GM18520 (cell line): Measurements from ENCODE around the gene SLC41A2.
"Not testable (repeated sequence)": the region's sequence is repeated elsewhere in the genome, so short reads cannot be mapped to it uniquely, and the experiment has no call there.

Experiments
- ATAC-seq: cut with Tn5 transposase; IDR thresholded peaks from one replicate; pipeline ENCODE4 v1.9.1; 2021; ENCODE audit not compliant: unreplicated experiment

SLC41A2 gene

DNA sequence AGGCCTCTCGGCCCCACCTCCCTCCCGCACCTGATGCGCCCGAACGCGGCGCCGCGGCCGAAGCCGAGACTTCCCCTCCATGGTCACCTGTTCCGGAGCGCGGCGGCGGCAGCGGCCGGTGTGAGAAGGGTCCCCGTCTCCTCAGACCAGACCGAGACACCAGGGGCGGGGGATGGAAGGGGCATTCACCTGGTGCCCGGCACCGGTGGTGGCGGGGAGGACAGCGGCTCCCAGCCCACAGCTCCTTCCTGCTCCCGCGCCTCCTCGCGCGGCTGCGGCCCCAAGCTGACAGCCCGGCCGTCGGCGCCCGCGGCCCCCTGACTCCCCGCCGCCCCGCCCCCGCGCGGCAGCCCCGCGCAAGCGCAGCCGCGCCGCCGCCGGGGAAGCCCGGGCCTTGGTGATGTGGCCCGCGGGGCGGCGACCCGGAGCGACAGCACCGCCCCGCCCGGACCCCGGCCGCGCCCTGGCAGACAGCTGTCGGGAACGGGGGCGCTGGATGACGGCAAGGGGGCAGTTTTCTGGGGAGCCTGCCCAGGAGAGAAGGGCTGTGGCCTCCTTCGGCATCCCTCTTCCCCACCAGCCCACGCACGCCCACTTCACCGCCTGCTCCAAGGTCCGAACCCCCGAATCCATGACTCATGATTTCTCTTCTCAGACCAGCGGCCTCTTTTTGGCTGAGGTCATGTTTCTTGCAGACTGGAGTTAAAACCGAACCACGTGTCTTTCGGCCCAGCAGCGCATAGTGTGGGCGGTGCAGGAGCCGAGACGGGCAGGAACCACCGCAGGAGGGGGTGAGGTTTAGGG is at the start of gene SLC41A2:
TSS of gene SLC41A2 (minus strand) at position 290 of the 804 bp plus-strand sequence. CDS start 29,763 bp downstream, outside the sequence.
- peak; percentile 57 for ATAC-seq

GRCh38 chr12:105001476-105001875 is 43.4 kb upstream of the SLC41A2 start:
- no peak for ATAC-seq

GRCh38 chr12:104999347-104999685 is 41.2 kb upstream of the SLC41A2 start:
- no peak for ATAC-seq

- ATAC-seq: no peak
Measured at GRCh38 chr12:104998423-104999346, 40.6 kb upstream of the SLC41A2 start.

DNA sequence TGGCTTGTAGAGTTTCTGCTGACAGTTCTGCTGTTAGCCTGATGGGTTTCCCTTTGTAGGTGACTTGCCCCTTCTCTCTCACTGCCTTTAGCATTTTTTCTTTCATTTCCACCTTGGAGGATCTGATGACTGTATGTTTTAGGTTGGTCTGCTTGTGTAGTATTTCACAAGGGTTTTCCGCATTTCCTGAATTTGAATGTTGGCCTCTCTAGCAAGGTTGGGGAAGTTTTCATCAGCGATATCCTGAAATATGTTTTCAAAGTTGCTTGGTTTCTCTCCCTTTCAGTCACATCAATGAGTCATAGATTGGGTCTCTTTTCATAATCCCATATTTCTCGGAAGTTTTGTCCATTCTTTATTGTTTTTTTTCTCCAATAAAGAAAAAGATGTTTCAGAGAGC is 39.5 kb upstream of the SLC41A2 start:
- ATAC-seq: no peak

- no peak for ATAC-seq
Measured at GRCh38 chr12:104994336-104994735, 36.2 kb upstream of the SLC41A2 start.

- ATAC-seq: no peak
Measured at GRCh38 chr12:104991565-104992128, 33.6 kb upstream of the SLC41A2 start.

DNA sequence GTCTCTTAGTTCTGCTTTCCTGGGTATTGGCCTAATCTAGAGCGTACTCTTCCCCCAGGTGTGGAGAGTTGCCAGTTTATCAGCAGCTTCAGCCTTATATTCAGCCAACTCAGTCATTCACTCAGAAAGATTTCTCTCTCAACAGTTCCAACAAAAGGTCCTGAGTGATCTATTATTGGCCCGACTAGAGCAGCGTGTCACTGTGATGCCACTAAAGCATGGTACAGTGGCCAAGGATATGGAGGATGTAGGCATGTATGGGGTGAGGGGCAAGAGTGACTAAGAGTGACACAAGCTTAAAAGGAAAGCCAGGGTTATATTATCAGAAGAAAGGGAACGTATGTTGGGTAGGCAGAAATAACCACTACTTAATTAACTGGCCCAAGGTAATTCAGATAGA is 32.9 kb upstream of the SLC41A2 start:
- ATAC-seq: no peak

DNA sequence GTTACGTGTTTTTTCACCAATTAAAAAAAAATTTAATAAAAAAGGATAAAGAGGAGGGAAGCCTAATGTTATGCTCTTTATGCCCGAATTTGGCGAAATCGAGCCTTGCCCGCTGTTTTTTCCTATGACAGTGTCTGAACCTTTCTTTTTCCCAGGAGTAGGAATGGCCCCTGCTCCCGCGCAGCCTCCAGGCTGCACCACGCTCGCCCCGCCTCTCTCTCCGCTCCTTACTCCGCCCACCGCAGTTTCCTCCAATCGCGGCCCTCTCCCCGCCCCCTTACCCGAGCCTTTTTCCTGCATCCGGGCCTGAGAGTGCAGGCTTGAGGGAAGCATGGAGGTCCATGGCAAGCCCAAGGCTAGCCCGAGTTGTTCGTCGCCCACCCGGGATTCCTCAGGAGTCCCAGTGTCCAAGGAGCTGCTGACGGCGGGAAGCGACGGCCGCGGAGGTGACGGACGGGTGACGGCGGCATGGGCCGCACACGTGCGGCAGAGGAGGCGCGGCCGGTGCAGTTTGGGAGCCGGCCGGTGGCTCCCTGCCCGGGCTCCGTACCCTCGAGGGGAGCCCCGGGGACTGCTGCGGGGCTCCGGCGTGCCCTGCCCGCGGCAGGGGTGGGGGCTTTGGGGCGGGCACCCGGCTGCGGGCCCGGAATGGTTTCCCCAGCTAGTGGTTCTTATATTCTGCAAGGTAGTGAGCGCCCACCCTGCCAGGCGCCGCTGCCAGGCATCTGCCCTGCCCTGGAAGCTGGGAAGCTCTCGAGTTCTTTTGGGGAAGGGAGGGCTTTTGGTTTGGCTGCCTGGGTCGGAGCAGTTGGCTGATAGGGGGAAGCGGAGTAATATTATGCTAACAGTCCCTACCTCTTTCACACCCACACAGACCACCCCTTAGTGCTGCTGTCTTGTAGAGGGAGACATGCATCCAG is 28.2 kb upstream of the SLC41A2 start, which contains the start of gene NOPCHAP1:
TSS of gene NOPCHAP1 (plus strand) at position 295 of the 920 bp plus-strand sequence. CDS start at position 332, 37 bp downstream.
- peak; percentile 78 for ATAC-seq

DNA sequence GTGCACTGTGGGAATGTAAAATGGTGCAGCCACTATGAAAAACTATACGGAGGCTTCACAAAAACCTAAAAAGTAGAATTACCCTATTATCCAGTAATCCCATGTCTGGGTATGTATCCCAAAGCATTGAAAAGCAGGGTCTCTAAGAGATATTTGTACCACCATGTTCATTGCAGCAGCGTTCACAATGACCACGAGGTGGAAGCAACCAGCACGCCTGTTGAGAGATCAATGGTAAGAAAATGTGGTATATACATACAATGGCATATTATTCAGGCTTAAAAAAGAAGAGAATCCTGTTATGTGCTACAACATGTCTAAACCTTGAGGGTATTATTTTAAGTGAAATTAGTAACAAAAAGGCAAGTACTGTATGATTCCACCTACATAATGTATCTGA is 27.1 kb upstream of the SLC41A2 start:
- no peak for ATAC-seq

DNA sequence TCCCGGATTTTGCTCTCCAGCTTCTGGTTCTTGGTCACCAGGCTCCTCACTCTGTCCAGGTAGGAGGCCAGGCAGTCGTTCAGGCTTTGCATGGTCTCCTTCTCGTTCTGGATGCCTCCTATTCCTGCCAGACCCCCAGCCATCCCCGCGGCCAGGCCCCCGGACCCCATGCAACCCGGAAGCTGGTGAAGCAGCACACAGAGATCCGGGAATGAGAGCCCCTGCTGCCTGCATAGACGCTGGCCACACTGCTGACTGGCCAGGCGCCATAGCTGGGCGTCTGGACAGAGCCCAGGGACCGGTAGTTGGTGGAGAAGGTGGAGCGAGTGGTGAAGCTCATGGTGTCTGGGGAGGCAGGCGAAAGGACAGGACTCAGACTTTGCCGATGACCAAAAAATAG is 19.6 kb upstream of the SLC41A2 start:
- ATAC-seq: not testable (repeated sequence)

DNA sequence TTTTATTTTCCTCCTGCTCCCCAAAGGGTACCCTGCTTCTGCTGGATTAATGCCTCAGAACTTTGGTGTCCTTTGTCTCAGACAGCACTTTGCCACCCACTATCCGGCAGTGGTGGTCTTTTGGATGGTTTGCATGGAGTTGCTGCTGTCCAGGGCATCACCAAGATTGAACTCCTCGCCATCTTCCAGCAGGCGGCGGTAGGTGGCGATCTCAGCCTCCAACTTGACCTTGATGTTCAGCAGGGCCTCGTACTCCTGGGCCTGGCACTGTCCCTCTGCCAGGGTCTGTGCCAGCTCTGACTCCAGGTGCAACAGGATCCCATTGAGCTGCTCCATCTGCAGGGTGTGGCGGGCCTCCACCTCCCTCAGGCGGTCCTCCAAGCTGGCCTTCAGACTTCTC is 18.6 kb upstream of the SLC41A2 start:
- no peak for ATAC-seq

DNA sequence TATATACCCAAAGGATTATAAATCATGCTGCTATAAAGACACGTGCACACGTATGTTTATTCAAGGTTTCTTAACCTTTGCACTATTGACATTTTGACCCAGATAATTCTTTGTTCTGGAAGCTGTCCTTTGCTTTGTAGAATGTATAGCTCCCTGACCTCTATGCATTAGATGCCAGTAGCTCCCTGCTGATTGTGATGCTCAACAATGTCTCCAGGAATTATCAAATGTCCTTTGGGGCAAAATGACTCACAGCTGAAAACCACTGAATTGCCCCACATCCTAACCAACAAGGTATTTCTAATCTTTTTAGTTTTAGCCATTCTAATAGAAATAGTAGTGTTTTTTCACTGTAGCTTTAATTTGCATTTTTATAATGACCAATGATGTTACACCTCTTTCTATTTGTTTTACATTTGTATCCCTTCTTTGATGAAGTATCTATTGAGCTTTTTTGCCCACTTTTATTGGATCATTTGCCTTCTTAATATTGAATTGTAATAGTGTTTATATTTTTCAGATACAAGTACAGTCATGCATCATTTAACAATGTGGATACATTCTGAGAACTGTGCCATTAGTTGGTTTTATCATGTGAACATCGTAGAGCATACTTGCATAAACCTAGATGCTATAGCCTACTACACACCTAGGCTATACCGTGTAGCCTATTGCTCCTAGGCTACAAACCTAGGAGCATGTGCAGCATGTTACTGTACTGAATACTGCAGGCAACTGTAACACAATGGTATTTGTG is 17.7 kb upstream of the SLC41A2 start:
- no peak for ATAC-seq

DNA sequence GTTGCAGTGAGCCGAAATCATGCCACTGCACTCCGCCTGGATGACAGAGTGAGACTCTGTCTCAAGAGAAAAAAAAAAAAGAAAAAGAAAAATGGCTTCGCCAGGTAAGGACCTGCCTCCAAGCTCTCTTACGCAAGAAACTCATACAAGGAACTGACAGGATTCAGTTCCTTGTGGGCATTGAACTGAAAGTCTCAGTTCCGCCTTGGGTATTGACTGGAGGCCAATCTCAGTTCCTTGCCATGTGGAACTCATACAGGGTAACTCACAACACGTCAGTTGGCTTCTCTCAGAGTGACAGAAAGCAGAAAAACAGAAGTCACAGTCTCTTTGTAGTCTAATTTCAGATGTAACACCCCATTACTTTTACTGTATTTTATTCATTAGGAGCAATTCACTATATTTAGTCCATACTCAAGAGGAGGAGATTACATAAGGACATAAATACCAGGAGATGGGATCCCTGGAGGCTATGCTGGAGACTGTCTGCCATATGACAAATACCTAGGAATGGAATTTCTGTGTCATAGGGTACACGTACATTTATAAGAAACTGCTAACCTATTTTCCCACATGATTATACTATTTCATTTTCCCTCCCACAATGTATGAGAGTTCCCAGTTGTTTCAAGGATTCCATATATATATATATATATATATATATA is 16.7 kb upstream of the SLC41A2 start:
- peak; percentile 99 for ATAC-seq

DNA sequence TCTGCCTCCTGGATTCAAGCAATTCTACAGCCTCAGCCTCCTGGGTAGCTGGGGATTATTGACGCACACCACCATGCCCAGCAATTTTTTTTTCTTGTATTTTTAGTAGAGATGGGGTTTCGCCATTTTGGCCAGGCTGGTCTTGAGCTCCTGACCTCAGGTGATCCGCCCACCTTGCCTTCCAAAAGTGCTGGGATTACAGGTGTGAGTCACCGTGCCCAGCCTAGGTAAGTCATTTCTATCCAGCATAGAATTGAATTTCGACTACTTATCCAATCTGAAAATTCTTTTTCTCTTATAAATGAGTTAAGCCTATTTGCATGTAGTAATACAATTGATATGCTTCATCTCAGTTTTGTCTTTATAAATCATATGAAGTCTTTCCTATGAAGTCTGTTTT is 15.2 kb upstream of the SLC41A2 start:
- no peak for ATAC-seq

- ATAC-seq: no peak
Measured at GRCh38 chr12:104971306-104971705, 13.2 kb upstream of the SLC41A2 start.

GRCh38 chr12:104969343-104969742 is 11.3 kb upstream of the SLC41A2 start:
- ATAC-seq: no peak

- ATAC-seq: no peak
Measured at GRCh38 chr12:104966677-104967076, 8.6 kb upstream of the SLC41A2 start.

- ATAC-seq: no peak
Measured at GRCh38 chr12:104964856-104965205, 6.7 kb upstream of the SLC41A2 start.
